Upper lobe of right lung (tissue), 1 donor: ENCODE results near the gene ZNF691. TPM values are rescaled to one million over a fixed set of nuclear protein-coding genes. Genes with fewer than 3 reads are reported as not detected.
"Not testable (repeated sequence)": the region's sequence is repeated elsewhere in the genome, so short reads cannot be mapped to it uniquely, and the experiment has no call there.

Source experiments
- ATAC-seq: fragments of 200-7000 bp; cut with Tn5 transposase; one replicate; pipeline ENCODE4 v1.9.1; 2020; ENCODE audit warnings: mild to moderate bottlenecking, moderate library complexity
- DNase-seq: peaks from one replicate; pipeline ENCODE4 v3.0.0-alpha.2; 2020
- H3K27ac ChIP-seq: fragments of 200-600 bp; one replicate; pipeline ENCODE4 v1.8.0; 2022
- H3K27me3 ChIP-seq: fragments of 200-600 bp; one replicate; pipeline ENCODE4 v1.8.0; 2022; ENCODE audit warnings: mild to moderate bottlenecking
- H3K36me3 ChIP-seq: fragments of 200-600 bp; one replicate; pipeline ENCODE4 v1.8.0; 2022
- H3K4me1 ChIP-seq: fragments of 200-600 bp; one replicate; pipeline ENCODE4 v1.8.0; 2022
- H3K4me3 ChIP-seq: fragments of 200-600 bp; one replicate; pipeline ENCODE4 v1.8.0; 2022; ENCODE audit warnings: mild to moderate bottlenecking
- H3K9me3 ChIP-seq: fragments of 200-600 bp; one replicate; pipeline ENCODE4 v1.8.0; 2022
- CTCF ChIP-seq: fragments of 200-600 bp; IDR thresholded peaks from one replicate; pipeline ENCODE4 v1.8.0; 2022; ENCODE audit warnings: antibody characterized with exemption
- intact Hi-C: fragments of 100-400 bp; cut with DNase I; formaldehyde crosslinking; loops from one replicate; pipeline ENCODE4 v1.11.0; 2022
- total RNA-seq: library from RNA; stranded (reverse); fragmentation: NEBNext Ultra II Directional; extraction: Animal tissue kit (Norgen Biotek cat#: 25700); gene quantifications from one replicate; pipeline ENCODE4 v1.2.1, GENCODE V29; 2021
- donor health status: DM: no; HTN: yes; CAD: no; lungs with severe emphysema.

ZNF691 gene
- total RNA-seq, 1 donor from 2014 or later = 8.2 TPM

- H3K4me3 ChIP-seq = no peak overlapping the region
- H3K9me3 ChIP-seq = no peaks in the 10 kb centered on the region
- H3K27me3 ChIP-seq = no peaks in the 10 kb centered on the region
- no peaks in the 10 kb centered on the region for H3K4me1 ChIP-seq
- intact Hi-C loops = no loop called here
- no peaks in the 10 kb centered on the region for H3K36me3 ChIP-seq
- no peak for TF ChIP-seq CTCF
- ATAC-seq = no peak
- no peak for DNase-seq
- H3K27ac ChIP-seq = no peak overlapping the region
Measured at GRCh38 chr1:42889264-42889663, 42.9 kb downstream of the ZNF691 start.

- Histone ChIP-seq H3K4me3 (no peak overlapping the region), H3K27ac (no peak overlapping the region), H3K9me3 (no peaks in the 10 kb centered on the region), H3K36me3 (no peaks in the 10 kb centered on the region), H3K27me3 (no peaks in the 10 kb centered on the region), H3K4me1 (no peaks in the 10 kb centered on the region)
- TF ChIP-seq CTCF = no peak
- peak; percentile 95 for ATAC-seq
- peak; percentile 71 for DNase-seq
- intact Hi-C loops = no loop called here
Measured at GRCh38 chr1:42891465-42892138, 45.2 kb downstream of the ZNF691 start.

- H3K27ac ChIP-seq, DNase-seq, H3K9me3 ChIP-seq, intact Hi-C loops, ATAC-seq, H3K4me3 ChIP-seq, H3K4me1 ChIP-seq, H3K36me3 ChIP-seq, H3K27me3 ChIP-seq: not testable (repeated sequence)
Measured at GRCh38 chr1:42899960-42900359, 53.5 kb downstream of the ZNF691 start.

Other genes starting within 250 kb of the ZNF691 start
- 20.0 TPM for gene PPIH, start 188.2 kb upstream of the ZNF691 start, total RNA-seq
- 478 TPM for gene YBX1, start 164.2 kb upstream of the ZNF691 start, total RNA-seq
- gene CLDN19, start 106.4 kb upstream of the ZNF691 start, total RNA-seq = not detected
- 22.3 TPM for gene P3H1, start 79.6 kb upstream of the ZNF691 start, total RNA-seq
- 6.1 TPM for gene C1orf50, start 79.4 kb upstream of the ZNF691 start, total RNA-seq
- not detected for gene TMEM269, start 61.6 kb upstream of the ZNF691 start, total RNA-seq
- 18.2 TPM for gene ERMAP, start 29.5 kb upstream of the ZNF691 start, total RNA-seq
- 19.4 TPM for gene SVBP, start 29.2 kb upstream of the ZNF691 start, total RNA-seq
- 12.9 TPM for gene SLC2A1, start 112.3 kb downstream of the ZNF691 start, total RNA-seq